CD4-positive, alpha-beta T cell treated with Interleukin-10 for 1 hour (primary cell): ENCODE data around the gene ZMIZ1.

Source experiments
- DNase-seq: peaks from one replicate; pipeline ENCODE4 v3.0.0-alpha.2; 2020

The ZMIZ1 gene

GRCh38 chr10:79191951-79192676 lies 123.3 kb downstream of the ZMIZ1 start:
- DNase-seq: no peak

GRCh38 chr10:79192677-79193003 lies 123.9 kb downstream of the ZMIZ1 start:
- no peak for DNase-seq

GRCh38 chr10:79193694-79194382 lies 125.1 kb downstream of the ZMIZ1 start:
- DNase-seq: no peak

- peak; percentile 77 for DNase-seq
Observed at GRCh38 chr10:79195091-79195923, 126.5 kb downstream of the ZMIZ1 start.

- peak; percentile 68 for DNase-seq
Observed at GRCh38 chr10:79196470-79197461, 128.0 kb downstream of the ZMIZ1 start.

- no peak for DNase-seq
Observed at GRCh38 chr10:79197558-79197957, 128.8 kb downstream of the ZMIZ1 start.

- DNase-seq: no peak
Observed at GRCh38 chr10:79200346-79200745, 131.6 kb downstream of the ZMIZ1 start.

- no peak for DNase-seq
Observed at GRCh38 chr10:79201706-79202105, 132.9 kb downstream of the ZMIZ1 start.

- peak; percentile 29 for DNase-seq
Observed at GRCh38 chr10:79202188-79203013, 133.6 kb downstream of the ZMIZ1 start.

- DNase-seq: no peak
Observed at GRCh38 chr10:79203014-79203644, 134.4 kb downstream of the ZMIZ1 start.

- DNase-seq: no peak
Observed at GRCh38 chr10:79203833-79204232, 135.1 kb downstream of the ZMIZ1 start.

GRCh38 chr10:79206300-79207095 lies 137.7 kb downstream of the ZMIZ1 start:
- no peak for DNase-seq

- no peak for DNase-seq
Observed at GRCh38 chr10:79207096-79207357, 138.3 kb downstream of the ZMIZ1 start.

GRCh38 chr10:79207726-79208125 lies 139.0 kb downstream of the ZMIZ1 start:
- no peak for DNase-seq

- DNase-seq: no peak
Observed at GRCh38 chr10:79208251-79208983, 139.7 kb downstream of the ZMIZ1 start.

GRCh38 chr10:79209340-79209739 lies 140.6 kb downstream of the ZMIZ1 start:
- no peak for DNase-seq

- no peak for DNase-seq
Observed at GRCh38 chr10:79209831-79210230, 141.1 kb downstream of the ZMIZ1 start.

GRCh38 chr10:79210672-79211071 lies 141.9 kb downstream of the ZMIZ1 start:
- no peak for DNase-seq

GRCh38 chr10:79211616-79212015 lies 142.8 kb downstream of the ZMIZ1 start:
- no peak for DNase-seq

GRCh38 chr10:79215531-79215930 lies 146.8 kb downstream of the ZMIZ1 start:
- DNase-seq: no peak
